GM23338 (cell line): ENCODE data around the gene LRRC17.

Experiments
- CTCF ChIP-seq, 2 experiments: fragments of 200-600 bp in 1 of 2; sonication (generic) in 1 of 2; conservative IDR thresholded peaks; 2 replicates each; pipeline versions ENCODE4 v1.5.1 to v1.6.1; 2016 to 2017; ENCODE audit warnings: antibody characterized with exemption in 2 of 2, low read depth in 2 of 2, mild to moderate bottlenecking in 2 of 2, moderate library complexity in 1 of 2
- EZH2 ChIP-seq: fragments of 200-600 bp; sonication (generic); IDR thresholded peaks from one replicate; pipeline ENCODE4 v1.8.0; 2017; ENCODE audit warnings: antibody characterized with exemption, mild to moderate bottlenecking, low read depth; ENCODE audit not compliant: unreplicated experiment
- POLR2AphosphoS5 ChIP-seq: IDR thresholded peaks from 2 replicates; pipeline ENCODE4 v1.6.1; 2016; ENCODE audit warnings: antibody characterized with exemption, low read depth
- ZNF114 ChIP-seq: fragments of 250-450 bp; sonication (Bioruptor Pico); IDR thresholded peaks from 2 replicates; pipeline ENCODE4 v1.5.0; 2020; ENCODE audit warnings: mild to moderate bottlenecking, moderate library complexity
- TF ChIP-seq, protein P1 (sequence below): IDR thresholded peaks from one replicate; pipeline ENCODE4 v1.6.1; 2018; ENCODE audit warnings: antibody characterized with exemption; ENCODE audit not compliant: unreplicated experiment

- TF ChIP-seq POLR2AphosphoS5 (no peak), ZNF114 (CRISPR knock-in tag) (no peak), CTCF (conservative IDR thresholded peaks at IDR 0.05; ENCODE audit: low read depth in 2 of 2) (no peak), EZH2 (no peak)
- TF ChIP-seq, protein P1, sequence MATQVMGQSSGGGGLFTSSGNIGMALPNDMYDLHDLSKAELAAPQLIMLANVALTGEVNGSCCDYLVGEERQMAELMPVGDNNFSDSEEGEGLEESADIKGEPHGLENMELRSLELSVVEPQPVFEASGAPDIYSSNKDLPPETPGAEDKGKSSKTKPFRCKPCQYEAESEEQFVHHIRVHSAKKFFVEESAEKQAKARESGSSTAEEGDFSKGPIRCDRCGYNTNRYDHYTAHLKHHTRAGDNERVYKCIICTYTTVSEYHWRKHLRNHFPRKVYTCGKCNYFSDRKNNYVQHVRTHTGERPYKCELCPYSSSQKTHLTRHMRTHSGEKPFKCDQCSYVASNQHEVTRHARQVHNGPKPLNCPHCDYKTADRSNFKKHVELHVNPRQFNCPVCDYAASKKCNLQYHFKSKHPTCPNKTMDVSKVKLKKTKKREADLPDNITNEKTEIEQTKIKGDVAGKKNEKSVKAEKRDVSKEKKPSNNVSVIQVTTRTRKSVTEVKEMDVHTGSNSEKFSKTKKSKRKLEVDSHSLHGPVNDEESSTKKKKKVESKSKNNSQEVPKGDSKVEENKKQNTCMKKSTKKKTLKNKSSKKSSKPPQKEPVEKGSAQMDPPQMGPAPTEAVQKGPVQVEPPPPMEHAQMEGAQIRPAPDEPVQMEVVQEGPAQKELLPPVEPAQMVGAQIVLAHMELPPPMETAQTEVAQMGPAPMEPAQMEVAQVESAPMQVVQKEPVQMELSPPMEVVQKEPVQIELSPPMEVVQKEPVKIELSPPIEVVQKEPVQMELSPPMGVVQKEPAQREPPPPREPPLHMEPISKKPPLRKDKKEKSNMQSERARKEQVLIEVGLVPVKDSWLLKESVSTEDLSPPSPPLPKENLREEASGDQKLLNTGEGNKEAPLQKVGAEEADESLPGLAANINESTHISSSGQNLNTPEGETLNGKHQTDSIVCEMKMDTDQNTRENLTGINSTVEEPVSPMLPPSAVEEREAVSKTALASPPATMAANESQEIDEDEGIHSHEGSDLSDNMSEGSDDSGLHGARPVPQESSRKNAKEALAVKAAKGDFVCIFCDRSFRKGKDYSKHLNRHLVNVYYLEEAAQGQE = no peak
Observed at GRCh38 chr7:102916881-102917280, 4.1 kb downstream of the LRRC17 start.
